HS-5 (cell line): ENCODE measurements around the gene ZBED1.
"Not testable (repeated sequence)": the region's sequence is repeated elsewhere in the genome, so short reads cannot be mapped to it uniquely, and the experiment has no call there.

Source experiments
- DNase-seq: peaks from one replicate; pipeline ENCODE4 v3.0.0-alpha.2; 2012; ENCODE audit warnings: low read depth

The ZBED1 gene

DNA sequence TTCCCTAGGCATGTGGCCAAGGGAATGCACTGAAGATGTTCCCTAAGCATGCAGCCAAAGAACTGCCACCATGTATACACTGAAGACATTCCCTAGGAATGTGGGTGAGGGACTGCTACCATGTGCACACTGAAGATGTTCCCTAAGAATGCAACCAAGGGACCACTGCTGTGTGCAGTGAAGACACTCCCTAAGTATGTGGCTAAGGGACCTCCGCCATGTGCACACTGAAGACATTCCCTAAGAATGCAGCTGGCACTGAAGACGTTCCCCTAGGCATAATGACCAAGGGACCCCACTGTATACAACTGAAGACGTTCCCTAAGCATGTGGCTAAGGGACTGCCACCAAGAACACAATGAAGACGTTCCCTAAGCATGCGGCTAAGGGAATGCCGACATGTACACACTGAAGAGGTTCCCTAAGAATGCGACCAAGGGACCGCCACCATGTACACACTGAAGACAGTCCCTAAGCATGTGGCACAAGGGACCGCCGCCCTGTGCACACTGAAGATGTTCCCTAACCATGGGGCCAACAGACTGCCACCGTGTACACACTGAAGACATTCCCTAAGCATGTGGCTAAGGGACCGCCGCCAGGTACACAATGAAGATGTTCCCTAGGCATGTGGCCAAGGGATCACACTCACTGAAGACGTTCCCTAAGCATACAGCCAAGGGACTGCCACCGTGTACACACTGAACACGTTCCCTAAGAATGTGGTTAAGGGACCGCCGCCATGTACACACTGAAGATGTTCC is 25.6 kb downstream of the ZBED1 start:
- no peak for DNase-seq

DNA sequence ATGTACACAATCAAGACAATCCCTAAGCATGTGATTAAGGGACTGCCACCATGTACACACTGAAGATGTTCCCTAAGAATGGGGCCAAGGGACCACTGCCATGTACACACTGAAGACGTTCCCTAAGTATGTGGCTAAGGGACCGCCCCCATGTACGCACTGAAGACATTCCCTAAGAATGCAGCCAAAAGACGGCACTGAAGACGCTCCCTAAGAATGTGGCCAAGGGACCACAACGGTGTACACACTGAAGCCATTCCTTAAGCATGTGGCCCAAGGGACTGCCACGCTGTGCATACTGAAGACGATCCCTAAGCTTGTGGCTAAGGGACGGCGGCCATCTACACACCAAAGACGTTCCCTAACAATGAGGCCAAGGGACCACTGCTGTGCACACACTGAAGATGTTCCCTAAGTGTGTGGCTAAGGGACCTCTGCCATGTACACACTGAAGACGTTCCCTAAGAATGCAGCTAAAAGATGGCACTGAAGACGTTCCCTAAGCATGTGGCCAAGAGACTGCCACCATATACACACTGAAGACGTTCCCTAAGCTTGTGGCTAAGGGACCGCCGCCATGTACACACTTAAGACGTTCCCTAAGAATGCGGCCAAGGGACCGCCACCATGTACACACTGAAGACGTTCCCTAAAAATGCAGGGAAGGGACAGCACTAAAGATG is 26.4 kb downstream of the ZBED1 start:
- no peak for DNase-seq

DNA sequence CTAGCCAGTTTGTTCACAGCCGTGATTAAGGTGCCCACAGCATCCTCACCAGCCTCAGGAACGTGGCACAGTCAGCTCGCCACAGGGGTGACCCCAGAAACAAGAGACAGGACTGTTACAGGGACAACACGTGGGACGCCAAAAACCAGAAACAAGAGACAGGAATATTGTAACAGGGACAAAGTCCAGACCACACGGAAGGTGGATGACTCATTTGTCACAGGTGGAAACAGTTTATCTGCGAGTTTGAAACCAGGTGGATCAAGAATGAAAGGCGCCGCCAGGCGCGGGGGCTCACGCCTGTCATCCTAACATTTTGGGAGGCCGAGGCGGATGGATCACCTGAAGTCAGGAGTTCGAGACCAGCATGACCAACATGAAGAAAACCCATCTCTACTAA is 27.7 kb downstream of the ZBED1 start:
- DNase-seq: not testable (repeated sequence)

DNA sequence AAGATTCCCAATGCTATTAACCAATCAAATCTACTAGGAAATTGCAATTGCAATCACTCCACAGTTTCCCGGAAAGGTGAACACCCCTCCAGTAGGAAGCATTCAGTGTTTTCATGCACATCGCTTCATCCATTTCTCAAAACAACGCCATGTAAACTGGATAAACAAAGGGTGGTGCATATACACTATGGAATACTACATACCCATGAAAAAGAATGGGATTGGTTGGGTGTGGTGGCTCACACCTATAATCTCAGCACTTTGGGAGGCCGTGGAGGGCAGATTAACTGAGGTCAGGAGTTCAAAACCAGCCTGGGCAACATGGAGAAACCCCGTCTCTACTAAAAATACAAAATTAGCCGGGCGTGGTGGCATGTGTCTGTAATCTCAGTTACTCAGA is 29.1 kb downstream of the ZBED1 start:
- no peak for DNase-seq

DNA sequence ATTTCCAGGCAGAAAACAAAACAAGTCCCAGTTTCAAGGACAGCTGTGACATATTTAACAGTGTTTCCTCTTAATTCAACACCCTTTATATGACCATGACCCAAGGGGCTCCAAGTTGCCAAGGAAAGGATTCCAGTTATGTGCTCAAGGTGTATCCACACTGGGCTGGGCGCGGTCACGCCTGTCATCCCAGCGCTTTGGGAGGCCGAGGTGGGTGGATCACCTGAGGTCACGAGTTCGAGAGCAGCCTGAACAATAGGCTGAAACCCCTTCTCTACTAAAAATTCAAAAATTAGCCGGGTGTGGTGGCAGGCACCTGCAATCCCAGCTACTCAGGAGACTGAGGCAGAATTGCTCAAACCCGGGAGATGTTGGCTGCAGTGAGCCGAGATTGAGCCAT is 29.6 kb downstream of the ZBED1 start:
- not testable (repeated sequence) for DNase-seq

DNA sequence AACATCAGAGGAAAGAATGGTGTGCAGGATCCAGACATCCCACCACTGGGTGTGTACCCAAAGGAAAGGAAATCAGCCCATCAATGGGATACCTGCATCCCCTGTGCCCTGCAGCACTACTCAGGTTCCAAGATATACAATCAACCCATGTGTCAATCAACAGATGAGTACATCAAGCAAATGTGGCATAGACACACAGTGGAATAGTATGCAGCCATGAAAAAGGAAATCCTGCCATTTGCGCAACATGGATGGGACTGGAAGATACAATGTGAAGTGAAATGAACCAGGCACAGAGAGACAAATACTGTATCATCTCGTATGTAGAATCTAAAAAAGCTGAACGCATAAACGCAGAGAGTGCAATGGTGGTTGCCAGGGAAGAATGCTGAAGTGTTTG is 30.9 kb downstream of the ZBED1 start:
- DNase-seq: not testable (repeated sequence)

DNA sequence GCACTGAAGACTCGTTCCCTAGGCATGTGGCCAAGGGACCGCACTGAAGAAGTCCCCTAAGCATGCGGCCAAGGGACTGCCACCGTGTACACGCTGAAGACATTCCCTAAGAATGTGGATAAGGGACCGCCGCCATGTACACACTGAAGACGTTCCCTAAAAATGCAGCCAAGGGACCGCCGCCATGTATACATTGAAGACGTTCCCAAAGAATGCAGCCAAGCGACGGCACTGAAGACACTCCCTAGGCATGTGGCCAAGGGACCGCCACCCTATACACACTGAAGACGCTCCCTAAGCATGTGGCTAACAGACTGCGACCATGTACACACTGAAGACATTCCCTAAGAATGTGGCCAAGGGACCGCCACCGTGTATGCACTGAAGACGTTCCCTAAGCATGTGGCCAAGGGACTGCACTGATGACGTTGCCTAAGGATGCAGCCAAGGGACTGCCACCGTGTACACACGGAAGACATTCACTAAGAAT is 31.5 kb downstream of the ZBED1 start:
- no peak for DNase-seq

DNA sequence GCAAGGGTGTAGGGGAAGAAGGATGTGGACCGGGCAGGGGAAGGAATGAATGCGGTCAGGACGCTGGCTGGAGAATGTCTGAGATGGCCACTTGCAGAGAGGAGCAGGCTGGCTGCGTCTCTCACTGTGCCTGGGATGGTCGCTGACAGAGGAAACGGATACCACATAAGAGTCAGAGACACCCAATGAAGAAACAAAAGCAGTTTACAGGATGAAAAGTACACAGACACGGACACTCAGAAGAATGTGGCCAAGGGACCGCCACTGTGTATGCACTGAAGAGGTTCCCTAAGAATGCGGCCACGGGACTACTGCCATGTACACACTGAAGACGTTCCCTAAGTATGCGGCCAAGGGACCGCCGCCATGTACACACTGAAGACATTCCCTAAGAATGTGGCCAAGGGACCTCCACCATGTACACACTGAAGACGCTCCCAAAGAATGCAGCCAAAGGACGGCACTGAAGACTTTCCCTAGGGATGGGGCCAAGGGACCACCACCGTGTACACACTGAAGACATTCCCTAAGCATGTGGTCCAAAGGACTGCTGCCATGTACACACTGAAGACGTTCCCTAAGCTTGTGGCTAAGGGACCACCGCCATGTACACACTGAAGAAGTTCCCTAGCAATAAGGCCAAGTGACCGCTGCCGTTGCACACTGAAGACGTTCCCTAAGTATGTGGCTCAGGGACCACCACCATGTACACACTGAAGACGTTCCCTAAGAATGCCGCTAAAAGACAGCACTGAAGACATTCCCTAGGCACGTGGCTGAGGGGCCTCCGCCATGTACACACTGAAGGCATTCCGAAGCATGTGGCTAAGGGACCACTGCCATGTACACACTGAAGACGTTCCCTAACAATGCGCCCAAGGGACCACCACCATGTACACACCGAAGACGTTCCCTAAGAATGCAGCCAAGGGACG is 32.2 kb downstream of the ZBED1 start:
- DNase-seq: no peak

DNA sequence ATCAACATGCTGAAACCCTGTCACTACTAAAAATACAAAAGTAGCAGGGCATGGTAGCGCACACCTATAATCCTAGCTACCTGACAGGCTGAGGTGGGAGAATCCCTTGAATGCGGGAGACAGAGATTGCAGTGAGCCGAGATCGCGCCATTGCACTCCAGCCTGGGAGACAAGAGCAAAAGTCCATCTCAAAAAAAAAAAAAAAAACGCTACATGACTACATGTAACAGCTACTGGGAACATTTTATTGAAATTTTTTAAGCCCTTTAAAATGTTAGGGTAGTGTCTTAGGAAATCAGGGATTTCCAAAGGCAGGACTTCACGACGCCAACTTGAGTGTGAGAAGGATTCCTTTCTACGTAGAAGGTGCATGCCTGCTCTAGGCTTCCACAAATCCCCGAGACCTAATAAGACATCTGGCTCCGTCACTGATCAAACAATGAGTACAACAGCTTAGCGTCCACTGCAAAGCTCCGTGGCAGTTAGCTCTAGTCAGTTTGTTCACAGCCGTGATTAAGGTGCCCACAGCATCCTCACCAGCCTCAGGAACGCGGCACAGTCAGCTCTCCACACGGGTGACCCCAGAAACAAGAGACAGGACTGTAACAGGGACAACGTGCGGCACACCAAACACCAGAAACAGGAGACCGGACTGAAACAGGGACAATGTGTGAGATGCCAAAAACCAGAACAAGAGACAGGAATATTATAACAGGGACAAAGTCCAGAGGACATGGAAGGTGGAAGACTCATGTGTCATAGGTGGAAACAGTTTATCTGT is 33.7 kb downstream of the ZBED1 start:
- no peak for DNase-seq

DNA sequence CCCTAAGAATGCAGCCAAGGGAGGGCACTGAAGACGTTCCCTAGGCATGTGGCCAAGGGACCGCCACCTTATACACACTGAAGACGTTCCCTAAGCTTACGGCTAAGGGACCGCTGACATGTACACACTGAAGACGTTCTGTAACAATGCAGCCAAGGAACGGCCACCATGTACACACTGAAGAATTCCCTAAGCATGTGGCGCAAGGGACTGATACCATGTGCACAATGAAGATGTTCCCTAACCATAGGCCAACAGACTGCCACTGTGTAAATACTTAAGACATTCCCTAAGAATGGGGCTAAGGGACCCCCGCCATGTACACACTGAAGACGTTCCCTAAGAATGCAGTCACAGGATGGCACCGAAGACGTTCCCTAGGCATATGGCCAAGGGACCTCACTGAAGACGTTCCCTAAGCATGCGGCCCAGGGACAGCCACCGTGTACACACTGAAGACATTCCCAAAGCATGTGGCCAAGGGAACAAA is 36.1 kb downstream of the ZBED1 start:
- DNase-seq: no peak

DNA sequence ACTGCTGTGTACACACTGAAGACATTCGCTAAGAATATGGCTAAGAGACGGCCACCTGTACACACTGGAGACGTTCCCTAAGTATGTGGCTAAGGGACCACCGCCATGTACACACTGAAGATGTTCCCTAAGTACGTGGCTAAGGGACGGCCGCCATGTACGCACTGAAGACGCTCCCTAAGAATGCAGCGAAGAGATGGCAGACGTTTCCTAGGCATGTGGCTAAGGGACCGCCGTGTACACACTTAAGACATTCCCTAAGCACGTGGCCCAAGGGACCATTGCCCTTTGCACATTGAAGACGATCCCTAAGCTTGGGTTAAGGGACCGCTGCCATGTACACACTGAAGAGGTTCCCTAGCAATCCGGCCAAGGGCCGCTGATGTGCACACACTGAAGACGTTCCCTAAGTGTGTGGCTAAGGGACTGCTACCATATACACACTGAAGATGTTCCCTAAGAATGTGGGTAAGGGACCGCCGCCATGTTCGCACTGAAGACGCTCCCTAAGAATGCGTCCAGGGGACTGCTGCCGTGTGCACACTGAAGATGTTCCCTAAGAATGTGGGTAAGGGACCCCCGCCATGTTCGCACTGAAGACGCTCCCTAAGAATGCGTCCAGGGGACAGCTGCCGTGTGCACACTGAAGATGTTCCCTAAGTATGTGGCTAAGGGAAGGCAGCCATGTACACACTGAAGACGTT is 36.7 kb downstream of the ZBED1 start:
- no peak for DNase-seq

DNA sequence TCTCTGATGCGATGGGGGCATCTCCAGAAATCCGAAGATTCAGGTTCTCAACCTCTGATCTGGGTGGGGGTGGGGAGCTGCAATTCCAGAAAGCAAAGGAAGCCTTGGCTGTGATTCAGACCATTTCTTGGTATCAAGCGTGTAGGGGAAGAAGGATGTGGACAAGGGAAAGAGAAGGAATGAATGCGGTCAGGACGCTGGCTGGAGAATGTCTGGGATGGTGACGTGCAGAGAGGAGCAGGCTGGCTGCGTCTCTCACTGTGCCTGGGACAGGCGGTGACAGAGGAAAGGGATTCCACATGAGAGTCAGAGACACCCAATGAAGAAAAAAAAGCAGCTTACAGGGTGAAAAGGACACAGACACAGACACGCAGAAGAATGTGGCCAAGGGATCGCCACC is 37.3 kb downstream of the ZBED1 start:
- DNase-seq: not testable (repeated sequence)

DNA sequence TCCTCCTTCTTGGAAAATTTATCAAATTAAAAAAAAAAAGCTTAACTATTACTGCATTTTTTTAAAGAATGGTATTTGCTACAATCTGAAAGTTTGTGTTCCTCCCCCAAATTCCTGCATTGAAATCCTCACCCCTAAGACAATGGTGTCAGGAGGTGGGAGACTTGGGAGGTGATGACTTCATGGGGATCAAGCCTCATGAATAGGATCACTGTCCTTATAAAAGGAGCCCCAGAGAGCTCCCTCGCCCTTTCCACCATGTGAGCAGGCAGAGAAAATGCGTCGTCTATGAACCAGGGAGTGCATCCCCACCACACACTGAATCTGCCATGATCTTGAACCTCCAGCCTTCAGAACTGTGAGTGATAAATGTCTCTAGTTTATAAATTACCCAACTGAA is 38.0 kb downstream of the ZBED1 start:
- no peak for DNase-seq

DNA sequence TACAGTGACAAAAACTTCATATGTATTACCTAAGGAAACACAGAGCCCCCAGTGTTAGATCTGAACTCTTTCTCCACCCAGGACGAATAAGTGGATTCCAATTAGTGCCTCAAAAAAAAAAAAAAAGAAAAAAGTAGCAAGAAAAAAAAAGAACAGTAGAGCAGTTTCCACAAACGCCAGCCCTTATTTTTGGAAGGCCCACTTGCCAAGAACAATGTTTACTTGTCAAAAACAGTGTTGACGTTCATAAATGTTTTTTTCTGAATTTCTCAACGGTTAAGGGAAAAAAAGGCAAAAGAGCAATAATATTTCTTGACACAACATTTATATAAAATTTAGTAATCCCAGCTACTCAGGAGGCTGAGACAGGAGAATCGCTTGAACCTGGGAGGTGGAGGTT is 38.7 kb downstream of the ZBED1 start:
- DNase-seq: no peak

DNA sequence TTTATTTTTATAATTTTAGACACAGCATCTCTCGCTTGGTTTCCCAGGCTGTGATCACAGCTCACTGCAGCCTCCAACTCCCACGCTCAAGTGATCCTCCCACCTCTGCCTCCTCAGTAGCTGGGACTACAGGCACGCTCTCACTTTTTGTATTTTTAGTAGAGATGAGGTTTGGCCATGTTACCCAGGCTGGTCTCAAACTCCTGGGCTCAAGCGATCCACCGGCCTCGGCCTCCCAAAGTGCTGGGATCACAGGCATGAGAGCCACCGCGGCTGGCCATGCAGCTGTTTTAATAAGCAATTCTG is 39.1 kb downstream of the ZBED1 start:
- DNase-seq: no peak

DNA sequence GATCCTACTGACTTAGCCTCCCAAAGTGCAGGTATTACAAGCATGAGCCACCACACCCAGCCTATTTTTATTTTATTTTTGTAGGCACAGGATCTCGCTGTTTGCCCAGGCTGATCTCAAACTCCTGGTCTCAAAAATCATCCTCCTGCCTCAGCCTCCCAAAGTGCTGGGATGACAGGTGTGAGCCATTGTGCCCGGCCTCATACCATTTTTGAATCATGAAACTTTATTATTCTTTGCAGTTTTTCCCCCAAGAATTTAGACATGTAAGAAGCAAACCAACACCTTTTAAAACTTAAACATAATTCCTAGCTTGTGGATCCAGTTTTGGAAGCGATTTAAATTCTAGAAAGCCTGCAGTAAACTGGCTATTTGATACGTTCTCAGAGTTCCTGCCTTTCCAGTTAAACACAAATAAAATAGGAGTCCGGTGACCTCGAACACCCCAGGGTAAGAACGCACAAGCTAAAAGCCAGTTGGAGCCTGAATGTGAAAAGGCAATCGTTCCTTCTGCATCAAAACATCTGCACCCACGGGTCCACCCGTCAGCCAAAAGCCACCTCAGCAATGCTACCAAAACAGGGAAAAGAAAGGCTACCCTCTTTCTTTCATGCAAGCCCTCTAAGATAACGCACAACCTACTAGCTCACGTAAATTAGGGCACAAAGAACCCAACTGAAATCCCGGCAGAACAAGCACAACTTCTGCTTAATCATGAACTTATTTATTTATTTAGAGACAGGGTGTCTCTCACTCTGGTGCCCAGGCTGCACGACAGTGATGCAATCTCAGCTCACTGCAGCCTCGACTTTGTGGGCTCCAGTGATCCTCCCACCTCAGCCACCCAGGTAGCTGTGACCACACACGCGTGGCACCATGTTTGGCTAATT is 39.7 kb downstream of the ZBED1 start:
- not testable (repeated sequence) for DNase-seq

DNA sequence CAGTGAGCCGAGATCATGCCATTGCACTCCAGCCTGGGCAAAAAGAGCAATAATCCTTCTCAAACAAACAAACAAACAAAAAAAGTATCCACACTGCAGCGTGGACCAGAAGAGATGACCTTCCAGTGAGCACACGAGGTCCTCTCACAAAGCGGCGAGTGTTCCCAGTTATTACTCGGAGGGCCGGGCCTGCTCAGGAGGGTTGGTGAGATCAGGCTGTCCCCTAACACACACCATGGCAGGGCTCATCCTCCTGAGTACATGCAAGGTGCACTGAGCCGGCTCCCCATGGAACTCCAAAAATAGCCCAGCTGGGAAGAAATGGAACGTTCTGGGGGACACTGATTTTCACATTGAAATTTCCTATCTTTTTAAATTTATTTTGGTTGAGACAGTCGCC is 40.7 kb downstream of the ZBED1 start:
- not testable (repeated sequence) for DNase-seq

DNA sequence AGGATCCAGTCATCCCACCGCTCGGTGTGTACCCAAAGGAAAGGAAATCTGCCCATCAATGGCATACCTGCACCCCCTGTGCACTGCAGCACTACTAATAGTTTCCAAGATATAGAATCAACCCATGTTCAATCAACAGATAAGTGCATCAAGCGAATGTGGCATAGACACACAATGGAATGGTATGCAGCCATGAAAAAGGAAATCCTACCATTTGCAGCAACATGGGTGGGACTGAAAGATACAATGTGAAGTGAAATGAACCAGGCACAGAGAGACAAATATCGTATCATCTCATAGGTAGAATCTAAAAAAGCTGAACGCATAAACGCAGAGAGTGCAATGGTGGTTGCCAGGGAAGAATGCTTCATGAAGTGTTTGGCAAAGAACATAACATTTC is 42.5 kb downstream of the ZBED1 start:
- no peak for DNase-seq

DNA sequence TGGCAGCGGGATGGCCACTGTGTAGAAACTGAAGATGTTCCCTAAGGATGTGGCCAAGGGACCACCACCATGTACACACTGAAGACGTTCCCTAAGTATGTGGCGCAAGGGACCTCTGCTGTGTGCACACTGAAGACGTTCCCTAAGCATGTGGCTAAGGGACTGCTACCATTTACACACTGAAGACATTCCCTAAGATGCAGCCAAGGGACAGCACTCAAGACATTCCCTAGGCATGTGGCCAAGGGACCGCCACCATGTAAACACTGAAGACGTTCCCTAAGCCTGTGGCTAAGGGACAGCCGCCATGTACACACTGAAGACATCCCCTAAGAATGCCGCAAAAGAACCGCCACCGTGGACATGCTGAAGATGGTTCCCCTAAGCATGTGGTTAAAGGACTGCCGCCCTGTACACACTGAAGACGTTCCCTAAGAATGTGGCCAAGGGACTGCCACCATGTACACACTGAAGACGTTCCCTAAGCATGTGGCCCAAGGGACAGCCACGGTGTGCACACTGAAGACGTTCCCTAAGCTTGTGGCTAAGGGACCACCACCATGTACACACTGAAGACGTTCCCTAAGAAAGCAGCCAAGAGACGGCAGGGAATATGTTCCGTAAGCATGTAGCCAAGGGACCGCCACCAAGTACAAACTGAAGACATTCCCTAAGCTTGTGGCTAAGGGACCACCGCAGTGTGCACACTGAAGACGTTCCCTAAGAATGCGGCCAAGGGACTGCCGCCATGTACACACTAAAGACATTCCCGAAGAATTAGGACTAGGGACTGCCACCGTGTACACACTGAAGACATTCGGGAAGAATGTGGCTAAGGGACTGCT is 43.3 kb downstream of the ZBED1 start:
- DNase-seq: no peak
